ENCODE results near the gene PCMT1.

The PCMT1 gene

GRCh38 chr6:149763866-149764265, 14.3 kb downstream of the PCMT1 start:
- TF ChIP-seq, protein P1, sequence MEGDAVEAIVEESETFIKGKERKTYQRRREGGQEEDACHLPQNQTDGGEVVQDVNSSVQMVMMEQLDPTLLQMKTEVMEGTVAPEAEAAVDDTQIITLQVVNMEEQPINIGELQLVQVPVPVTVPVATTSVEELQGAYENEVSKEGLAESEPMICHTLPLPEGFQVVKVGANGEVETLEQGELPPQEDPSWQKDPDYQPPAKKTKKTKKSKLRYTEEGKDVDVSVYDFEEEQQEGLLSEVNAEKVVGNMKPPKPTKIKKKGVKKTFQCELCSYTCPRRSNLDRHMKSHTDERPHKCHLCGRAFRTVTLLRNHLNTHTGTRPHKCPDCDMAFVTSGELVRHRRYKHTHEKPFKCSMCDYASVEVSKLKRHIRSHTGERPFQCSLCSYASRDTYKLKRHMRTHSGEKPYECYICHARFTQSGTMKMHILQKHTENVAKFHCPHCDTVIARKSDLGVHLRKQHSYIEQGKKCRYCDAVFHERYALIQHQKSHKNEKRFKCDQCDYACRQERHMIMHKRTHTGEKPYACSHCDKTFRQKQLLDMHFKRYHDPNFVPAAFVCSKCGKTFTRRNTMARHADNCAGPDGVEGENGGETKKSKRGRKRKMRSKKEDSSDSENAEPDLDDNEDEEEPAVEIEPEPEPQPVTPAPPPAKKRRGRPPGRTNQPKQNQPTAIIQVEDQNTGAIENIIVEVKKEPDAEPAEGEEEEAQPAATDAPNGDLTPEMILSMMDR (conservative IDR thresholded peaks at IDR 0.05) = no peak
- no peak for TF ChIP-seq ZFX (IDR thresholded peaks at IDR 0.05)
- H3K27ac ChIP-seq = no peak overlapping the region

DNA sequence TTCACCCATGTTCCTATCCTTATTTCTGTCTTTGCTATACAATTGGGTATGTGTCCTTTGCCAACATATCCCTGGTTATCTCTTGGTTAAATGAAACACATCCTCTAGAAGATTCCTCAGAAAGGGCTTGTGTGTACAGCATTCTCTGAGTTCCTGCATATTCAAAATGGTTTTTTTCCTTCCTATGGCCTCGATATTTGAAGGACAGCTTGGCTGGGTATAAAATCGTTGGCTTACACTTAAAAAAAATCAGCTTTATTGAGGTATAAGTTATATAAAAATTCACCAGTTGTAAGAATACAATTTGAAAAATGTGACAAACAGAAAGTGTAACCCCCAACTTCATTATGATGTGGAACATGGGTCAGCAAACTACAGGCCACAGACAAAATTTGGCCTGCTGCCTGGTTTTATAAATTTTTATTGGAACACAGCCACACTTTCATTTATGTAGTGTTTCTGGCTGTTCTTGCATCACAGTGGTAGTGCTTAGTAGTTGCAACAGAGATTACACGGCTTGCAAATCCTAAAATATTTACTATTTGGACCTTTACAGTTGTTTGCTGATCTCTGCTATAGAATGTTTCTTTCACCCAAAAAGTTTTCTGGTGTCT, 16.7 kb downstream of the PCMT1 start:
- H3K27ac ChIP-seq = no peak overlapping the region
- TF ChIP-seq, protein P1 (conservative IDR thresholded peaks at IDR 0.05) = no peak
- TF ChIP-seq ZFX (IDR thresholded peaks at IDR 0.05) = no peak

DNA sequence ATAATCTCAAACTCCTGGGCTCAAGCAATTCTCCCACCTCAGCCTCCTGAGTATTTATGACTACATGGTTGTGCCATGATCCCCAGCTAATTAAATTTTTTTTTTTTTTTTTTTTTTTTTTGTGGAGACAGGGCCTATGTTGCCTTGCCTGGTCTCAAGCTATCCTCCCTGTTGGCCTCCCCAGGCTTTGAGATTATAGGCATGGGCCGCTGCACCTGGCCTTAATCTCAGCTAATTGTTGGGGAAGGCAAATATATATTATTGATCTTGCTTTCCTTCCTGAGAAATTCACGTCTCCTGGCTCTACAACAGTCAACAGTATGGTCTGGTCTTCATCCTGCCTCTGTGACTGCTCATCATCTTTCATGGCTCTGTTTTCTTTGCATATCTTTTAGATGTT, 20.1 kb downstream of the PCMT1 start:
- TF ChIP-seq, protein P1 (conservative IDR thresholded peaks at IDR 0.05) = no peak
- no peak for TF ChIP-seq ZFX (IDR thresholded peaks at IDR 0.05)
- no peak overlapping the region for H3K27ac ChIP-seq

GRCh38 chr6:149771185-149771584, 21.6 kb downstream of the PCMT1 start:
- TF ChIP-seq, protein P1 (conservative IDR thresholded peaks at IDR 0.05) = no peak
- no peak for TF ChIP-seq ZFX (IDR thresholded peaks at IDR 0.05)
- no peak overlapping the region for H3K27ac ChIP-seq

- H3K27ac ChIP-seq = no peak overlapping the region
- TF ChIP-seq, protein P1 (conservative IDR thresholded peaks at IDR 0.05) = no peak
- no peak for TF ChIP-seq ZFX (IDR thresholded peaks at IDR 0.05)
Observed at GRCh38 chr6:149771925-149772324, 22.4 kb downstream of the PCMT1 start.

DNA sequence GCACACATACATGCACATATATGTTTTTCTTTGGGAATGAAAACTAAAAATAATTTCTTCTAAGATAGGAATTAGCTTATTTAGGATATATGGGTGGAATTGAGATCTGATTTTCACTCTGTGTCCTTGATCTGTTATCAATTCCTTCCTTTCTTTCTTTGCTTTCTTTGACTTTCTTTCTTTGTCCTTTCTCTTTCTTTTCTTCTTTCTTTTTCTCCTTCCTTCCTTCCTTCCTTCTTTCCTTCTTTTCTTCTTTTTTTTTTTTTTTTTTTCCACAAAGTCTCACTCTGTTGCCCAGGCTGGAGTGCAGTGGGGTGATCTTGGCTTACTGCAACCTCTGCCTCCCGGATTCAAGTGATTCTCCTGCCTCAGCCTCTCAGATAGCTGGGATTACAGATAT, 28.1 kb downstream of the PCMT1 start:
- TF ChIP-seq ZFX (IDR thresholded peaks at IDR 0.05) = no peak
- TF ChIP-seq, protein P1 (conservative IDR thresholded peaks at IDR 0.05) = no peak
- H3K27ac ChIP-seq = no peak overlapping the region

- no peak overlapping the region for H3K27ac ChIP-seq
- TF ChIP-seq, protein P1 (conservative IDR thresholded peaks at IDR 0.05) = no peak
- TF ChIP-seq ZFX (IDR thresholded peaks at IDR 0.05) = no peak
Observed at GRCh38 chr6:149779644-149779963, 30.1 kb downstream of the PCMT1 start.

Data from C4-2B (cell line).